Lower leg skin (tissue), 3 donors: ENCODE measurements around the gene COG5.

ENCODE experiments used
- CTCF ChIP-seq, 3 donors: fragments of 450-650 bp; IDR thresholded peaks; one replicate each; pipeline ENCODE4 v1.5.1; 2016; ENCODE audit warnings: antibody characterized with exemption in 3 of 3, mild to moderate bottlenecking in 3 of 3, moderate library complexity in 2 of 3
- POLR2A ChIP-seq, 2 donors: fragments of 450-650 bp; IDR thresholded peaks; one replicate each; pipeline ENCODE4 v1.6.1; 2016 to 2017; ENCODE audit warnings: antibody characterized with exemption in 2 of 2, mild to moderate bottlenecking in 1 of 2, moderate library complexity in 1 of 2

GRCh38 chr7:107206706-107207105 is 357.0 kb downstream of the COG5 start:
- TF ChIP-seq CTCF (IDR thresholded peaks at IDR 0.05) (no peak), POLR2A (IDR thresholded peaks at IDR 0.05) (no peak)
